ENCODE results near the gene CA14.
"Not testable (repeated sequence)": the region's sequence is repeated elsewhere in the genome, so short reads cannot be mapped to it uniquely, and the experiment has no call there.

CA14 gene

DNA sequence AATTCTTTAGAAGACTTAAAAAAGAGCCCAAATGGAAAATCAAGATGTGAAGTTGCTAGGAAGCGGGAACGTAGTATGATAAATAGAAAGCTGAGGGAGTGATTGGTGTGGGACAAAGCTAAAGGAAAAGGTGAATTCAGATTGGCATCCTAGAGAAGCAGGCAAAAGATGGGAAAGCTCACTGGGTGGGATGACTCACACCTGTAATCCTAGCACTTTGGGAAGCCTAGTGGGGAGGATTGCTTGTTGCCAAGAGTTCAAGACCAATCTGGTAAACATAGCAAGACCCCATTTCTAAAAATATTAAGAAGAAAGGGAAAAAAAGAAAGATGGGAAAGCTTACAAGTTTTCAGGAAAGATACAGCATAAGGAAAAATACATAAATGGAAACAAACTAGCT is 37.9 kb downstream of the CA14 start:
- Histone ChIP-seq H3K27ac (no peak overlapping the region), H3K9me3 (ENCODE audit: severe bottlenecking) (no peaks in the 10 kb centered on the region), H3K36me3 (peaks cover 65% of the 10 kb centered on the region), H3K27me3 (ENCODE audit: insufficient read depth, low read depth, severe bottlenecking) (no peaks in the 10 kb centered on the region), H3K4me3 (ENCODE audit: low read depth, low read length) (no peak overlapping the region)
- TF ChIP-seq, protein P1, sequence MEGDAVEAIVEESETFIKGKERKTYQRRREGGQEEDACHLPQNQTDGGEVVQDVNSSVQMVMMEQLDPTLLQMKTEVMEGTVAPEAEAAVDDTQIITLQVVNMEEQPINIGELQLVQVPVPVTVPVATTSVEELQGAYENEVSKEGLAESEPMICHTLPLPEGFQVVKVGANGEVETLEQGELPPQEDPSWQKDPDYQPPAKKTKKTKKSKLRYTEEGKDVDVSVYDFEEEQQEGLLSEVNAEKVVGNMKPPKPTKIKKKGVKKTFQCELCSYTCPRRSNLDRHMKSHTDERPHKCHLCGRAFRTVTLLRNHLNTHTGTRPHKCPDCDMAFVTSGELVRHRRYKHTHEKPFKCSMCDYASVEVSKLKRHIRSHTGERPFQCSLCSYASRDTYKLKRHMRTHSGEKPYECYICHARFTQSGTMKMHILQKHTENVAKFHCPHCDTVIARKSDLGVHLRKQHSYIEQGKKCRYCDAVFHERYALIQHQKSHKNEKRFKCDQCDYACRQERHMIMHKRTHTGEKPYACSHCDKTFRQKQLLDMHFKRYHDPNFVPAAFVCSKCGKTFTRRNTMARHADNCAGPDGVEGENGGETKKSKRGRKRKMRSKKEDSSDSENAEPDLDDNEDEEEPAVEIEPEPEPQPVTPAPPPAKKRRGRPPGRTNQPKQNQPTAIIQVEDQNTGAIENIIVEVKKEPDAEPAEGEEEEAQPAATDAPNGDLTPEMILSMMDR (IDR thresholded peaks at IDR 0.05; ENCODE audit: low read depth, low read length): no peak
- no peak for DNase-seq

- Histone ChIP-seq H3K27me3 (ENCODE audit: insufficient read depth, low read depth, severe bottlenecking) (no peaks in the 10 kb centered on the region), H3K4me3 (ENCODE audit: low read depth, low read length) (no peak overlapping the region), H3K36me3 (peaks cover 88% of the 10 kb centered on the region), H3K9me3 (ENCODE audit: severe bottlenecking) (no peaks in the 10 kb centered on the region), H3K27ac (no peak overlapping the region)
- TF ChIP-seq, protein P1 (IDR thresholded peaks at IDR 0.05; ENCODE audit: low read depth, low read length): no peak
- no peak for DNase-seq
These were observed 42.1 kb downstream of the CA14 start for GRCh38 chr1:150299716-150300115.

DNA sequence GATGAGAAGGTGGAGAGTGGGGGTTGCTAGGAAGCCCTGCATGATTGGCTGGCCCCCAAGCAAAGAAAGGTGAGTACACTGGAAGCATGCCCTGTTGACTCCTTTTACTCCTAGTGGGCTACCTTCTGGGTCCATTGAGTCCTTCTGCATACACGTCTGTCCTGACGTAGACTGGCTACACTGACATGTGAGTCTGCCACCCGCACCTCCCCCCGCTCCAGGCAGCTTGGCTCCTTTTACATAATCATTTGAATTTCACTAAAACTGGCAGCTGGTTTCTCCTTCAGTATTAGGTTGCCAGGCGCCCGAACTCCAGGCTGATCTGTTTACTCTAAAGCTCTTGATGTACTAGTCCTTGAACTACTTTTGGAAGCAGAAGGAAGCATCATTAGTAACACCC is 44.8 kb downstream of the CA14 start:
- no peaks in the 10 kb centered on the region for H3K27me3 ChIP-seq (ENCODE audit: insufficient read depth, low read depth, severe bottlenecking)
- H3K27ac ChIP-seq: no peak overlapping the region
- DNase-seq: no peak
- no peaks in the 10 kb centered on the region for H3K9me3 ChIP-seq (ENCODE audit: severe bottlenecking)
- TF ChIP-seq, protein P1 (IDR thresholded peaks at IDR 0.05; ENCODE audit: low read depth, low read length): no peak
- peaks cover 86% of the 10 kb centered on the region for H3K36me3 ChIP-seq
- H3K4me3 ChIP-seq (ENCODE audit: low read depth, low read length): no peak overlapping the region

DNA sequence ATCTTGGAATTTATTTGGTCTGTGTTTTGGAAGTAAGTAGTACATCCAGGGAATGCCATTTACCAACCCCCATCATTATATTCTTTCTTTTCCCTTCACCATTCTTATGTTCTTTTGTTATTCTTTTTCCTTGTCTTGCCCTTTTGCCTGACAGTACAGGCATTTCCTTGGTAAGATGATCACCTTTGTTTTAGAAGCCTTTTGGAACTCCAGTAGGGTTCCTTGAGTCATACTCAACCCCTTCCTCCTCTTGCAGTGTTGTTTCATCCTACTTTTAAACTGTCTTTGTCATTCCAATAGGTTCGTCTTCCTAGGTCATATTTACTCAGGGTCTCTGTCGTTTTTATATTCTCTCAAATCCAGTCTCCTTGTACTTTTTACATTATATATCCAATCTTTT is 45.3 kb downstream of the CA14 start:
- Histone ChIP-seq H3K36me3 (peaks cover 86% of the 10 kb centered on the region), H3K9me3 (ENCODE audit: severe bottlenecking) (no peaks in the 10 kb centered on the region), H3K27me3 (ENCODE audit: insufficient read depth, low read depth, severe bottlenecking) (no peaks in the 10 kb centered on the region), H3K4me3 (ENCODE audit: low read depth, low read length) (no peak overlapping the region), H3K27ac (no peak overlapping the region)
- no peak for DNase-seq
- TF ChIP-seq, protein P1 (IDR thresholded peaks at IDR 0.05; ENCODE audit: low read depth, low read length): no peak

GRCh38 chr1:150308585-150308984 is 51.0 kb downstream of the CA14 start:
- H3K9me3 ChIP-seq (ENCODE audit: severe bottlenecking); DNase-seq; H3K27ac ChIP-seq; H3K27me3 ChIP-seq (ENCODE audit: insufficient read depth, low read depth, severe bottlenecking); H3K4me3 ChIP-seq (ENCODE audit: low read depth, low read length): not testable (repeated sequence)
- H3K36me3 ChIP-seq: peaks cover 55% of the 10 kb centered on the region

GRCh38 chr1:150309758-150310508 is 52.4 kb downstream of the CA14 start:
- Histone ChIP-seq H3K36me3 (peaks cover 47% of the 10 kb centered on the region), H3K9me3 (ENCODE audit: severe bottlenecking) (no peaks in the 10 kb centered on the region), H3K27ac (no peak overlapping the region), H3K27me3 (ENCODE audit: insufficient read depth, low read depth, severe bottlenecking) (no peaks in the 10 kb centered on the region), H3K4me3 (ENCODE audit: low read depth, low read length) (no peak overlapping the region)
- no peak for DNase-seq
- TF ChIP-seq, protein P1 (IDR thresholded peaks at IDR 0.05; ENCODE audit: low read depth, low read length): no peak

Data from WERI-Rb-1 (cell line).